HS-27A (cell line): Measurements from ENCODE around the gene PPAT.
"Not testable (repeated sequence)": the region's sequence is repeated elsewhere in the genome, so short reads cannot be mapped to it uniquely, and the experiment has no call there.

Experiments
- DNase-seq: peaks from one replicate; pipeline ENCODE4 v3.0.0-alpha.2; 2012; ENCODE audit warnings: low read depth, missing footprints

PPAT gene

DNA sequence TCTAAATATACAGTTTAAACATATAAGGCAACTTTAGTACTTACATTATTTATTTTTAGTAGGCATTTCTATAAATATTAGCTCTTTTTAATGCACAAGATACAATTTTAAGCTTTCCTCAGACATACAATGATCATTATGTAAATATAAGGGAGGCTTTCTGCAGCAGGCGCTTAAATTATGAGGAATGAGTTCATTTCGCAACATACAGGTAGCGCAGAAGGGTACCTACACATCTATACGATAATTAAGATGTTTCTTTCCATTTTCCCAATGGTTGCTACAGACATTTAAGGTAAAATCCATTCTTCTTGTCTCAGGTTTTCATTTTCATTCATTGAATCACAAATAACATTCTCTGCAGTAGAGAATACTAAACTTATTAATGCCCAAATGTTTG lies 49.3 kb downstream of the PPAT start:
- no peak for DNase-seq

DNA sequence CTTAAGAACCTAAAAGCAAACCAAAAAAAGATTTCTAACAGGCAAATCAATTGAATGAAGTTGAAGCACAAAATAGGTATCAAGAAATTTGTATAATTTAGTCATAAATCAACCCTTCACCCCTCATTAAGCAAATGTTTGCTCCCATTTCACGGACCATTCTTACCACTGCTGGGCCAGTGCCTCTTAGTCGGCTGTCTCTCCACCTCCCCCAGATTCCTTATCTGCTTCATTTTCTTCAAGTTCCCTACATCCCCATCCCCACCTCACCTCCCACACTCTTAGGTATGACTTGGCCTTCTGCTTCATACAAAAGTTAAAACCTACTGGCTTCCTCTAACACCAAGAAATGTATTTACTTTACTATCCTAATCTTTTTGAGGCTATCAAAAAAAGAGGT lies 60.0 kb downstream of the PPAT start:
- DNase-seq, result no peak

GRCh38 chr4:56374956-56375355 lies 60.5 kb downstream of the PPAT start:
- DNase-seq, result no peak

GRCh38 chr4:56372774-56373173 lies 62.6 kb downstream of the PPAT start:
- DNase-seq, result no peak

GRCh38 chr4:56371426-56372220 lies 63.8 kb downstream of the PPAT start:
- no peak for DNase-seq

DNA sequence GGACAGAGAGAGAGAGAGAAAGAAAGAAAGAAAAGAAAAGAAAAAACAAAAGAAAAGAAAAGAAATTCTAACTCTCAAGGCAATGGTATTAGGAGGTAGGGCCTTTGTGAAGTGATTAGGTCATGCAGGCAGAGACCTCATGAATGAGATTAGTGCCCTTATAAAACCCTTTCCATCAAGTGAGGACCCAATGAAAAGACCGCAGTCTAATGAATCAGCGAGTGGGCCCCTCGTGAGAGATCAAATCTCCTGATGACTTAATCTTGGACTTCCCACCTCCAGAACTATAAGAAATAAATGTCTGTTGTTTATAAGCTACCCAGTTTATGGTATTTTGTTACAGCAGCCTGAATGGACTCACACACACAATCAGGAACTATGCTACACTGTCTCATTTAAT lies 65.0 kb downstream of the PPAT start:
- DNase-seq, result no peak

DNA sequence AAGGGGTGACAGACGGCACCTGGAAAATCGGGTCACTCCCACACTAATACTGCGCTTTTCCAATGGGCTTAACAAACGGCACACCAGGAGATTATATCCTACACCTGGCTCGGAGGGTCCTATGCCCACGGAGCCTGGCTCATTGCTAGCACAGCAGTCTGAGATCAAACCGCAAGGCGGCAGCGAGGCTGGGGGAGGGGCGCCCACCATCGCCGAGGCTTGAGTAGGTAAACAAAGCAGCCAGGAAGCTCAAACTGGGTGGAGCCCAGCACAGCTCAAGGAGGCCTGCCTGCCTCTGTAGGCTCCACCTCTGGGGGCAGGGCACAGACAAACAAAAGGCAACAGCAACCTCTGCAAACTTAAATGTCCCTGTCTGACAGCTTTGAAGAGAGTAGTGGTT lies 72.4 kb downstream of the PPAT start:
- DNase-seq, result not testable (repeated sequence)

DNA sequence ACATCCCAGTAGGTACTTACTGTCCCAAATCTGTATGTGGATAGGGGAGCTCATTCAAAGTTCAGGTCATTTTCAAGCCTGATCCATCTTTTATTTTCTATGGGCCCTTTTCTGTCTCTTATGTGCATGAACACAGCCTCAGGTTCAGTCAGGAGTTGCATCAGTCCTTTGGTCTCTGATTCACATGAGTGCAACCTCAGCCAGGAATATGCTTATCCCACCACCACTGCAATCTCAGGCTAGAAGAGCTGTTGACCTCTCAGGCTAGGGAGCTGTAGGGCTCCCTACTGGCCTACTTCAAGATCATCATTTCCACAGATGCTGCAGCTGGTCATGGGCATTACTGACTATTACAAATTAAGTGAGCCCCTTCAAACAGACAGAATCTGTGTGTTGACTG lies 75.3 kb downstream of the PPAT start:
- no peak for DNase-seq

GRCh38 chr4:56356650-56357049 lies 78.8 kb downstream of the PPAT start:
- no peak for DNase-seq

GRCh38 chr4:56348576-56348975 lies 86.8 kb downstream of the PPAT start:
- no peak for DNase-seq

DNA sequence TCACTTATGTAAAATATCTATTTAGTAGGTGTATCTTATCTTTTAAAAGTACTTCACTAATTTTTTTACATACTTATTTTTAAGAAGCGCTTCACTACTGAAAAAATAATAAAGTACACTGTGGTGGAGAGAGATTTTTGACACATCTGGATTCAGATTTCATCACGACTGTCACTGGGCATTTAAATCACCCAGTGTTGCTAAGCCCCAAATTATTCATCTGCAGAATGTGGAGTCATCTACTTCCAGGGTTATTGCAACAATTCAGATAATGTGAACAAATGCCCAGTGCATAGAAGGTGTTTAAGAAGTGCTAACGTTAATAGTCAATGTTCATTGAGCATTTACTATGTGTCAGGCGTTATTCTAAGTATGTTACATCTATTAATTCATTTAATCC lies 90.0 kb downstream of the PPAT start:
- no peak for DNase-seq
